B cell (primary cell): ENCODE data around the gene NFASC. TPM values are rescaled to one million over a fixed set of nuclear protein-coding genes. Genes with fewer than 3 reads are reported as not detected.

Experiments used
- ATAC-seq: fragments of 200-7000 bp; cut with Tn5 transposase; one replicate; pipeline ENCODE4 v1.10.0; 2021; ENCODE audit warnings: low read depth, mild to moderate bottlenecking, moderate number of reproducible peaks, moderate library complexity
- CTCF ChIA-PET: fragments of 350-600 bp; sonication (Branson Sonifier 250); formaldehyde crosslinking; loops from one replicate; lab custom pipeline; 2021; ENCODE audit warnings: antibody characterized with exemption, inconsistent platforms; lab: Charles Lee
- POLR2A ChIA-PET: fragments of 350-600 bp; sonication (Branson Sonifier 250); formaldehyde crosslinking; loops from one replicate; lab custom pipeline; 2021; ENCODE audit warnings: antibody characterized with exemption; lab: Charles Lee
- DNase-seq: peaks from one replicate; pipeline ENCODE4 v3.0.0; 2013
- H2AFZ ChIP-seq: 2 replicates; pipeline ENCODE4 v1.6.1; 2012; ENCODE audit warnings: mild to moderate bottlenecking, low read depth, low read length; ENCODE audit not compliant: insufficient read depth, poor library complexity, severe bottlenecking
- H3K27ac ChIP-seq, 2 donors: 1 replicate in 1 of 2; 2 replicates in 1 of 2; pipeline ENCODE4 v1.5.1; 2012 to 2013; ENCODE audit warnings: low read length in 2 of 2, mild to moderate bottlenecking in 2 of 2, moderate library complexity in 1 of 2
- H3K27me3 ChIP-seq, 4 experiments: fragments of 200-600 bp in 1 of 4; sonication (generic) in 1 of 4; replicated peaks in 1 of 4; 1 replicate in 2 of 4; 2 replicates in 2 of 4; pipeline versions ENCODE4 v1.6.1 to v1.7.0; 2013 to 2016; ENCODE audit warnings: low read length in 3 of 4, mild to moderate bottlenecking in 2 of 4, mixed read lengths in 1 of 4, moderate library complexity in 1 of 4; ENCODE audit not compliant: insufficient read depth in 4 of 4, control insufficient read depth in 3 of 4; ENCODE audit errors: control extremely low read depth in 1 of 4
- H3K36me3 ChIP-seq, 2 experiments: replicated peaks in 1 of 2; 1 replicate in 1 of 2; 2 replicates in 1 of 2; pipeline versions ENCODE4 v1.6.1 to v1.7.1; 2013; ENCODE audit warnings: low read length in 1 of 2; ENCODE audit not compliant: insufficient read depth in 2 of 2, control insufficient read depth in 1 of 2; ENCODE audit errors: control extremely low read depth in 1 of 2, extremely low read depth in 1 of 2
- H3K4me1 ChIP-seq, 2 donors: fragments of 200-600 bp in 1 of 2; sonication (generic) in 1 of 2; 1 replicate in 1 of 2; 2 replicates in 1 of 2; pipeline versions ENCODE4 v1.5.1 to v1.6.1; 2013 to 2017; ENCODE audit warnings: low read length in 2 of 2; ENCODE audit not compliant: control insufficient read depth in 2 of 2, insufficient read depth in 2 of 2
- H3K4me2 ChIP-seq: replicated peaks from 2 replicates; pipeline ENCODE3; 2012; ENCODE audit warnings: mild to moderate bottlenecking, low read depth, low read length; ENCODE audit not compliant: poor library complexity, severe bottlenecking
- H3K4me3 ChIP-seq, 5 experiments: fragments of 200-600 bp in 1 of 5; sonication (generic) in 1 of 5; 1 replicate in 3 of 5; 2 replicates in 2 of 5; pipeline versions ENCODE4 v1.5.1 to v1.7.0; 2011 to 2016; ENCODE audit warnings: low read length in 4 of 5, mild to moderate bottlenecking in 4 of 5, low read depth in 2 of 5, control low read depth in 1 of 5, moderate library complexity in 1 of 5; ENCODE audit not compliant: insufficient read depth in 1 of 5; ENCODE audit errors: control extremely low read depth in 1 of 5, extremely low read depth in 1 of 5
- H3K79me2 ChIP-seq: fragments of 200-600 bp; sonication (generic); one replicate; pipeline ENCODE4 v1.6.0; 2016; ENCODE audit warnings: low read length; ENCODE audit not compliant: control insufficient read depth, insufficient read depth
- H3K9ac ChIP-seq: fragments of 200-600 bp; sonication (generic); 2 replicates; pipeline ENCODE4 v1.6.1; 2017; ENCODE audit warnings: mild to moderate bottlenecking, low read length, moderate library complexity
- H3K9me3 ChIP-seq, 3 donors: one replicate each; pipeline versions ENCODE4 v1.6.1 to v1.7.1; 2013; ENCODE audit warnings: low read length in 2 of 3; ENCODE audit not compliant: control insufficient read depth in 2 of 3, insufficient read depth in 1 of 3; ENCODE audit errors: control extremely low read depth in 1 of 3
- H4K20me1 ChIP-seq: 2 replicates; pipeline ENCODE4 v1.6.0; 2012; ENCODE audit warnings: mild to moderate bottlenecking, low read length; ENCODE audit not compliant: insufficient read depth, control insufficient read depth, poor library complexity, severe bottlenecking
- H3K27ac Mint-ChIP-seq: one replicate; pipeline ENCODE4 v1.8.0; 2021; ENCODE audit warnings: mixed read lengths
- H3K27me3 Mint-ChIP-seq: one replicate; pipeline ENCODE4 v1.8.0; 2021; ENCODE audit warnings: mixed read lengths
- H3K4me1 Mint-ChIP-seq: one replicate; pipeline ENCODE4 v1.8.0; 2021; ENCODE audit warnings: mixed read lengths
- H3K4me3 Mint-ChIP-seq: one replicate; pipeline ENCODE4 v1.8.0; 2021; ENCODE audit warnings: mixed read lengths
- H3K9me3 Mint-ChIP-seq: one replicate; pipeline ENCODE4 v1.8.0; 2022; ENCODE audit warnings: mixed read lengths; ENCODE audit not compliant: insufficient read depth
- CTCF ChIP-seq: fragments of 200-600 bp; IDR thresholded peaks from one replicate; pipeline ENCODE4 v1.8.0; 2022; ENCODE audit warnings: antibody characterized with exemption, mild to moderate bottlenecking
- EZH2 ChIP-seq: IDR thresholded peaks from 2 replicates; pipeline ENCODE4 v1.6.1; 2012; ENCODE audit warnings: borderline replicate concordance, low read depth, mild to moderate bottlenecking, moderate library complexity, low read length; ENCODE audit not compliant: insufficient read depth, poor library complexity, severe bottlenecking
- WGBS: methylation state at CpG from one replicate; pipeline ENCODE4 v1.1.5; 2013; ENCODE audit warnings: missing lambda C conversion rate; ENCODE audit not compliant: insufficient coverage; 5-methylcytosine and 5-hydroxymethylcytosine counted together
- intact Hi-C: fragments of 100-400 bp; cut with micrococcal nuclease; formaldehyde crosslinking; loops from one replicate; pipeline ENCODE4 v1.10.0; 2022
- polyA plus RNA-seq: library from polyadenylated mRNA; depleted of rRNA; stranded (reverse); fragments of >200 nt; gene quantifications from 2 replicates; pipeline ENCODE4 v1.2.3, GENCODE V29; 2012
- total RNA-seq, 2 donors: library from RNA; stranded (reverse); fragments of 120-200 nt in 1 of 2; gene quantifications; 1 replicate in 1 of 2; 2 replicates in 1 of 2; pipeline versions ENCODE4 v1.2.3 to v1.2.4, GENCODE V29; 2013 to 2022

NFASC gene
- total and polyA plus RNA-seq, 2 donors (not counting 1 experiment from before 2014, with no cell fraction given), result 0.06 to 0.39 TPM

GRCh38 chr1:204830747-204831146, 39.9 kb upstream of the NFASC start:
- H3K79me2 ChIP-seq, result no peaks in the 10 kb centered on the region
- POLR2A ChIA-PET, result no interaction called here
- H2AFZ ChIP-seq, result no peak overlapping the region
- Mint-ChIP-seq H3K27ac (no peak overlapping the region), H3K9me3 (no peaks in the 10 kb centered on the region), H3K4me1 (peaks cover 11% of the 10 kb centered on the region), H3K27me3 (peaks cover 63% of the 10 kb centered on the region), H3K4me3 (no peak overlapping the region)
- ATAC-seq, result no peak
- TF ChIP-seq EZH2, result no peak
- no peak for DNase-seq
- H3K9ac ChIP-seq, result no peak overlapping the region
- no peaks in the 10 kb centered on the region for H3K36me3 ChIP-seq
- H3K27ac ChIP-seq, result no peak overlapping the region
- H3K4me3 ChIP-seq, result no peak overlapping the region
- H3K27me3 ChIP-seq, result peaks cover 0 to 42% (median 24%) of the 10 kb centered on the region in 4 experiments
- intact Hi-C loops, result no loop called here
- no peaks in the 10 kb centered on the region for H4K20me1 ChIP-seq
- WGBS, result 66% methylated on average over 8 of the region's 8 CpGs
- H3K9me3 ChIP-seq, result peaks cover 0 to 10% (median 0%) of the 10 kb centered on the region in 3 donors
- H3K4me1 ChIP-seq, result peaks cover 10 to 16% of the 10 kb centered on the region in 2 donors
- CTCF ChIA-PET, result interaction anchor here (3.2 kb wide), 1 partner anchor 24 kb away, joined by 10 read pairs; no protein-coding TSS in a partner anchor
- H3K4me2 ChIP-seq, result no peak overlapping the region

- Mint-ChIP-seq H3K27ac (no peak overlapping the region), H3K4me3 (no peak overlapping the region), H3K9me3 (no peaks in the 10 kb centered on the region), H3K27me3 (peaks cover 65% of the 10 kb centered on the region), H3K4me1 (peaks cover 11% of the 10 kb centered on the region)
- WGBS, result 53% methylated on average over 2 of the region's 3 CpGs
- H4K20me1 ChIP-seq, result no peaks in the 10 kb centered on the region
- POLR2A ChIA-PET, result no interaction called here
- H2AFZ ChIP-seq, result no peak overlapping the region
- DNase-seq (no peak), ATAC-seq (no peak)
- TF ChIP-seq EZH2 (no peak), CTCF (no peak)
- H3K27me3 ChIP-seq, result peaks cover 0 to 42% (median 24%) of the 10 kb centered on the region in 4 experiments
- H3K9ac ChIP-seq, result no peak overlapping the region
- H3K9me3 ChIP-seq, result peaks cover 0 to 10% (median 0%) of the 10 kb centered on the region in 3 donors
- intact Hi-C loops, result no loop called here
- H3K4me3 ChIP-seq, result no peak overlapping the region
- H3K36me3 ChIP-seq, result no peaks in the 10 kb centered on the region
- H3K27ac ChIP-seq, result no peak overlapping the region
- no peaks in the 10 kb centered on the region for H3K79me2 ChIP-seq
- H3K4me2 ChIP-seq, result no peak overlapping the region
- H3K4me1 ChIP-seq, result peaks cover 10 to 16% of the 10 kb centered on the region in 2 donors
- CTCF ChIA-PET, result interaction anchor here (3.2 kb wide), 1 partner anchor 24 kb away, joined by 10 read pairs; no protein-coding TSS in a partner anchor
These were observed 39.5 kb upstream of the NFASC start for GRCh38 chr1:204831186-204831585.
